Measurements from ENCODE around the gene GSTP1. TPM values are rescaled to one million over a fixed set of nuclear protein-coding genes. Genes with fewer than 3 reads are reported as not detected.
"Not testable (repeated sequence)": the region's sequence is repeated elsewhere in the genome, so short reads cannot be mapped to it uniquely, and the experiment has no call there.

GSTP1 gene
- total and polyA plus RNA-seq, 3 donors from 2014 or later: 117 to 211 (median 201) TPM

GRCh38 chr11:67622905-67623304 is 39.3 kb downstream of the GSTP1 start:
- DNase-seq; H3K9me3 ChIP-seq; H3K4me3 ChIP-seq; H3K4me1 ChIP-seq; H3K27me3 ChIP-seq; H3K36me3 ChIP-seq (ENCODE audit: low read depth, missing control alignments); H3K27ac ChIP-seq; intact Hi-C loops (cut with DNase I; ENCODE audit: low total_unique reads): not testable (repeated sequence)
- 69 to 84% methylated on average over 5 to 7 of the region's 7 CpGs for WGBS, 2 donors

GRCh38 chr11:67623795-67624194 is 40.2 kb downstream of the GSTP1 start:
- H3K4me3 ChIP-seq; H3K27ac ChIP-seq; intact Hi-C loops (cut with DNase I; ENCODE audit: low total_unique reads); H3K9me3 ChIP-seq; DNase-seq; H3K36me3 ChIP-seq (ENCODE audit: low read depth, missing control alignments); H3K4me1 ChIP-seq; H3K27me3 ChIP-seq: not testable (repeated sequence)
- WGBS, 2 donors: 100% methylated on average over 1 of the region's 1 CpG

DNA sequence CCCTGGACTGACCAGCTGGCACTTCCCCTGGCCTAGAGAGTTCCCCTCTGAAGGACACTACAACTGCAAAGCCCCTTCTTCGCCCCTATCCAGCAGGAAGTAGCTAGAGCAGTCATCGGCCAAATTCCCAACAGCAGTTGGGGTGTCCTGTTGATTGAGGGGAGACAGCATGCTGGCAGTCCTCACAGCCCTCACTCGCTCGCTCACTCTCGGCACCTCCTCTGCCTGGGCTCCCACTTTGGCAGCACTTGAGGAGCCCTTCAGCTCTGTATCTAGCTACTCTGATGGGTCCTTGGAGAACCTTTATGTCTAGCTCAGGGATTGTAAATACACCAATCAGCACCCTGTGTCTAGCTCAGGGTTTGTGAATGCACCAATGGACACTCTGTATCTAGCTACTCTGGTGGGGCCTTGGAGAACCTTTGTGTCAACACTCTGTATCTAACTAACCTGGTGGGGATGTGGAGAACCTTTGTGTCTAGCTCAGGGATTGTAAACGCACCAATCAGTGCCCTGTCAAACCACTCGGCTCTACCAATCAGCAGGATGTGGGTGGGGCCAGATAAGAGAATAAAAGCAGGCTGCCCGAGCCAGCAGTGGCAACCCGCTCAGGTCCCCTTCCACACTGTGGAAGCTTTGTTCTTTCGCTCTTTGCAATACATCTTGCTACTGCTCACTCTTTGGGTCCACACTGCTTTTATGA is 42.7 kb downstream of the GSTP1 start:
- H3K4me3 ChIP-seq; H3K36me3 ChIP-seq (ENCODE audit: low read depth, missing control alignments); H3K4me1 ChIP-seq; H3K9me3 ChIP-seq; intact Hi-C loops (cut with DNase I; ENCODE audit: low total_unique reads); H3K27me3 ChIP-seq; H3K27ac ChIP-seq; DNase-seq: not testable (repeated sequence)
- WGBS, 2 donors: 87 to 92% methylated on average over 10 of the region's 10 CpGs

DNA sequence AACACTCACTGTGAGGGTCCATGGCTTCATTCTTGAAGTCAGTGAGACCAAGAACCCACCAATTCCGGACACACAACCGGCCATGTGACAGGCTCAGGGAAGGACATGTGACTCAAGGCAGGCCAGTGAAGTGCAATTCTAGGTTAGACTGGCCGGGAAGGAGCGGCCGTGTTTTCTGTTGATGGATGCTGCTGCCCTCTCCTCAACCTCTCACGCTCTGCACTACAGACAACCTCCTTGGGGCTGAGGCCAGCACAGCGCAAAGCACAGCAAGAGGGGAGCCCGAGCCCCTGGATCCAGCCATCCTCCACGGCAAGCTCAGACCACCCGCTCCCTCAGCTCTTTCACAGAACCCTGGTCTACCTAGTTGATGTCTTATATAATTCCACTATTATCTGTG is 43.4 kb downstream of the GSTP1 start:
- Histone ChIP-seq H3K9me3 (no peaks in the 10 kb centered on the region), H3K27ac (no peak overlapping the region), H3K27me3 (no peaks in the 10 kb centered on the region), H3K4me1 (peaks cover 5% of the 10 kb centered on the region), H3K4me3 (no peak overlapping the region), H3K36me3 (ENCODE audit: low read depth, missing control alignments) (no peaks in the 10 kb centered on the region)
- intact Hi-C loops (cut with DNase I; ENCODE audit: low total_unique reads): no loop called here
- TF ChIP-seq CTCF (IDR thresholded peaks at IDR 0.05): no peak
- no peak for TF ChIP-seq POLR2A (IDR thresholded peaks at IDR 0.05)
- WGBS, 2 donors: 81 to 87% methylated on average over 8 to 10 of the region's 10 CpGs
- DNase-seq: no peak

GRCh38 chr11:67627441-67627811 is 43.8 kb downstream of the GSTP1 start:
- TF ChIP-seq POLR2A (IDR thresholded peaks at IDR 0.05) (no peak), CTCF (IDR thresholded peaks at IDR 0.05) (no peak)
- Histone ChIP-seq H3K9me3 (no peaks in the 10 kb centered on the region), H3K36me3 (ENCODE audit: low read depth, missing control alignments) (no peaks in the 10 kb centered on the region), H3K4me3 (no peak overlapping the region), H3K27ac (no peak overlapping the region), H3K27me3 (no peaks in the 10 kb centered on the region), H3K4me1 (peaks cover 5% of the 10 kb centered on the region)
- intact Hi-C loops (cut with DNase I; ENCODE audit: low total_unique reads): no loop called here
- no peak for DNase-seq
- 60 to 84% methylated on average over 1 to 6 of the region's 6 CpGs for WGBS, 2 donors

GRCh38 chr11:67627812-67628624 is 44.4 kb downstream of the GSTP1 start:
- no peaks in the 10 kb centered on the region for H3K27me3 ChIP-seq
- no peak for DNase-seq

More at GRCh38 chr11:67627812-67628624, 44.4 kb downstream of the GSTP1 start:
- WGBS, 2 donors: 86 to 89% methylated on average over 8 to 15 of the region's 15 CpGs
- no peaks in the 10 kb centered on the region for H3K36me3 ChIP-seq (ENCODE audit: low read depth, missing control alignments)
- H3K27ac ChIP-seq: no peak overlapping the region
- H3K9me3 ChIP-seq: no peaks in the 10 kb centered on the region
- H3K4me3 ChIP-seq: no peak overlapping the region
- peaks cover 5% of the 10 kb centered on the region for H3K4me1 ChIP-seq
- TF ChIP-seq CTCF (IDR thresholded peaks at IDR 0.05) (no peak), POLR2A (IDR thresholded peaks at IDR 0.05) (no peak)
- intact Hi-C loops (cut with DNase I; ENCODE audit: low total_unique reads): no loop called here

Measured in testis (tissue), 3 donors.